Fibroblast of villous mesenchyme (primary cell): ENCODE data around the gene CLEC4M. TPM values are rescaled to one million over a fixed set of nuclear protein-coding genes. Genes with fewer than 3 reads are reported as not detected.

Experiments used
- DNase-seq: peaks from one replicate; pipeline ENCODE4 v3.0.0-alpha.2; 2010; ENCODE audit warnings: low read depth
- H3K4me3 ChIP-seq: 2 replicates; pipeline ENCODE4 v1.5.1; 2011; ENCODE audit warnings: low read depth, mild to moderate bottlenecking, low read length
- total RNA-seq: library from RNA; depleted of rRNA; stranded (reverse); fragments of >200 nt; gene quantifications from 2 replicates; pipeline ENCODE4 v1.2.3, GENCODE V29; 2012
- TF ChIP-seq, protein P1 (sequence below): IDR thresholded peaks from 2 replicates; pipeline ENCODE4 v1.5.1; 2012; ENCODE audit warnings: low read depth, mild to moderate bottlenecking, low read length; ENCODE audit not compliant: insufficient read depth

The CLEC4M gene
- total RNA-seq, 1 donor, result not detected

DNA sequence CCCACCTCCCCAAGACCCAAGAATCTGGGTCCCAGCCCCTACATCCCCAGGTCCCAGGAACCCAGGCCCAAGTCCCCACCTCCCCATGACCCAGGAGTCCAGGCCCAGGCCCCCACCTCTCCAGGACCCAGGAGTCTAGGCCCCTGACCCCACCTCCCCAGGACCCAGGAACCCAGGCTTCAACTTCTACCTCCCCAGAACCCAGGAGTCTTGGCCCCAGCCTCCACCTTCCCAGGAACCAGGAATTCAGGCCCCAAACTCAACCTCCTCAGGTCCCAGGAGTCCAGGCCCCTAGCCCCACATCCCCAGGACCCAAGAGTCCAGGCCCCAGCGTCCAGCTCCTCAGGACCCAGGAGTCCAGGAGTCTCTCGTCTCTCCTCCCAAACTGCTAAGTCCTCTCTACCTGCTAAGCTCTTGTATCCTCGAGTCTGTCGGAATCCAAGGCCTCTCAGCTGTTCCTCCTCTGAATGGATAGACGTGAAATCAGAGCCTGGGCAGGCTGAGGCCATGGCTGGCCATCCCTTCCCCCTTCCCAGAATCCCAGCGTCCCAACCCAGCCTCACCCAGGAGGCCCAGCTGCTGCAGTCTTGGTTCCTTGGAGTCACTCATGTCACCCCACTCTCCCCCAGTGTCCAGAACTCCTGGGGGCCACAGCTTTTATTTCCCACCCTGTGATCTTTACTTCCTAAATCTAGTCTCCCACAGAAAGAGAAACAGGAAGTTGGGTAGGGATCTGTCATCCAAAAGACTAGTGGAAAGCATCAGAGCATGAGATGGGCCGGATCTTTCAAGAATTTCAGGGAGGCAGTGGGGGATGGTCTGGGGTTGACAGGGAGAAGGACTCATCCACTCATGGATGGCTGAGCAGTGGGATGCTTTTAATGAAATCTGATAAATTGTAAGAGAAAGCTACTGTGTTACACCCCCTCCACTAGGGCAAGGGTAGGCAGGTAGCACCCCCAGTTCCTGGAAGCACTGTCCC lies 15.8 kb upstream of the CLEC4M start, which contains the start of gene CD209:
CD209 (minus strand) TSS at position 632 of the 982 bp plus-strand sequence; CDS start at position 609, 23 bp downstream.
- TF ChIP-seq, protein P1, sequence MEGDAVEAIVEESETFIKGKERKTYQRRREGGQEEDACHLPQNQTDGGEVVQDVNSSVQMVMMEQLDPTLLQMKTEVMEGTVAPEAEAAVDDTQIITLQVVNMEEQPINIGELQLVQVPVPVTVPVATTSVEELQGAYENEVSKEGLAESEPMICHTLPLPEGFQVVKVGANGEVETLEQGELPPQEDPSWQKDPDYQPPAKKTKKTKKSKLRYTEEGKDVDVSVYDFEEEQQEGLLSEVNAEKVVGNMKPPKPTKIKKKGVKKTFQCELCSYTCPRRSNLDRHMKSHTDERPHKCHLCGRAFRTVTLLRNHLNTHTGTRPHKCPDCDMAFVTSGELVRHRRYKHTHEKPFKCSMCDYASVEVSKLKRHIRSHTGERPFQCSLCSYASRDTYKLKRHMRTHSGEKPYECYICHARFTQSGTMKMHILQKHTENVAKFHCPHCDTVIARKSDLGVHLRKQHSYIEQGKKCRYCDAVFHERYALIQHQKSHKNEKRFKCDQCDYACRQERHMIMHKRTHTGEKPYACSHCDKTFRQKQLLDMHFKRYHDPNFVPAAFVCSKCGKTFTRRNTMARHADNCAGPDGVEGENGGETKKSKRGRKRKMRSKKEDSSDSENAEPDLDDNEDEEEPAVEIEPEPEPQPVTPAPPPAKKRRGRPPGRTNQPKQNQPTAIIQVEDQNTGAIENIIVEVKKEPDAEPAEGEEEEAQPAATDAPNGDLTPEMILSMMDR, result no peak
- no peak for DNase-seq
- H3K4me3 ChIP-seq, result no peak within 1 kb of the TSS

DNA sequence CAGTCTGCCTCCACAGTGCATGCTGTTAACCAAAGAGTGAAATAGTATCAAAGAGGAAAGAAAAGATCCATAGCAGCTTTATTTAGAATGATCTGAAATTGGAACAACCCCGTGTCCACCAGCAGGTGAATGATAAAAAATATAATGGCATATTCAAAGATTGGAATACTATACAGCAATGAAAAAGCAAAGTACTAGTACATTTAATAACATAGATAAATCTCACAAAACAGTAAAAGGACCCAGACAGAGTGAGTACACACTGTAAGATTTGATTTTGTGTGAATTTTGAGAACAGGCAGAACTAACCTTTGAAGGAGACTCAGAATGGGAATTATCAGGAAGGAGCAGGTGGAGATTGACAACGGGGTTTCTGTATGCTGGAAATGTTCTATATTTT lies 14.9 kb upstream of the CLEC4M start:
- H3K4me3 ChIP-seq, result no peak overlapping the region
- TF ChIP-seq, protein P1, result no peak
- no peak for DNase-seq

DNA sequence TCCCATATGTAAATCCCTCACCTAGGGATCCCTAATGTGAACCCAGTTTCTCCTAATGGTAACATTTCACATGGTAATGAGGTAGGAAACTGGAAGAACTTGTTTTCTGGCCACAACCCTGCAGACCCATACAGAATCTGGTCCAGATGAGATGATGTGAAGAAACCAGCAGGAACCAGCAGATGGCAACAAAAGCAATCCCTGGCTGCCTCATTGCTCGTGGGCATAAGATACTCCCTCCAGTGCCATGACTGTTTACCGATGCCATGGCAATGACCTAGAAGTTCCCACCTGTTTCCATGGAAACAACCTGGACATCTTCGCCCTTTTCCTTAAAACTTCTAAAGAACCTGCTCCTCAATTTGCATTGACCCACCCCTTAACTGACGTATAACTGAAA lies 14.3 kb upstream of the CLEC4M start:
- no peak overlapping the region for H3K4me3 ChIP-seq
- TF ChIP-seq, protein P1, result peak; percentile 11
- DNase-seq, result peak; percentile 6

DNA sequence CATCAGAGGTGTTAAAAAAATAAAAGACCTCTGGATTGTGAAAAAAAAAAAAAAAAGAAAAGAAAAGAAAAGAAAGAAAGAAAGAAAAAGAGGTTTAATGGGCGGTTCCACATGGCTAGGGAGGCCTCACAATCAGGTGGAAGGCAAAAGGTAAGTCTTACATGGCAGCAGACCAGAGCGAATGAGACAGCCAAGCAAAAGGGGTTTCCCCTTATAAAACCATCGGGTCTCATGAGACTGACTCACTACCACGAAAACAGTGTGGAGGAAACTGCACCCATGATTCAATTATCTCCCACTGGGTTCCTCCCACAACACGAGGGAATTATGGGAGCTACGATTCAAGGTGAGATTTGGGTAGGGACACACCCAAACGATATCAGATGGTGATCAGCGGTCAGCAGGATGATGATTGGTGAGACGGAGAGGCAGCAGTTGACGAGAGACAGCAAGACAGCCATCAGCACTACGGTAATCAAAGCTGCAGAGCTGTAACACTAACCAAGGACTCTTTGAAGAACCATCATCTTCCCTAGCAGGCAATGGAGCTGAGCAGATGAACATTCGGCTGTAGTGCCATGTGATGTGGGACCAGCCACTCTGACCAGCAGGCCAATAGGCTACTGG lies 11.8 kb upstream of the CLEC4M start:
- peak; percentile 1 for DNase-seq
- TF ChIP-seq, protein P1, result no peak
- H3K4me3 ChIP-seq, result no peak overlapping the region

DNA sequence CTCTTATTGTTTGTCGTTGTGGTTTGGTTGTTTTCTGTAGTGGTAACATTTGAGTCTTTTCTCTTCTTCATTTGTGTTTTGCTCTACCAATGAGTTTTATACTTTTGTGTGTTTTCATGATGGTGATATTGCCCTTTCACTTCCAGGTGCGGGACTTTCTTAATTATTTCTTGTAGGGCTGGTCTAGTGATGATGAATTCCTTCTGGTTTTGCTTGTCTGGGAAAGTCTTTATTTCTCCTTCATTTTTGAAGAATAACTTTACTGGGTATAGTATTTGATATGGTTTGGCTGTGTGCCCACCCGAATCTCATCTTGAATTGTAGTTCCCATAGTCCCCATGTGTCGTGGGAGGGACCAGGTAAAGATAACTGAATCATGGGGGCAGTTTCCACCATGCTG lies 6.8 kb upstream of the CLEC4M start:
- no peak for DNase-seq
- H3K4me3 ChIP-seq, result no peak overlapping the region
- TF ChIP-seq, protein P1, result no peak

DNA sequence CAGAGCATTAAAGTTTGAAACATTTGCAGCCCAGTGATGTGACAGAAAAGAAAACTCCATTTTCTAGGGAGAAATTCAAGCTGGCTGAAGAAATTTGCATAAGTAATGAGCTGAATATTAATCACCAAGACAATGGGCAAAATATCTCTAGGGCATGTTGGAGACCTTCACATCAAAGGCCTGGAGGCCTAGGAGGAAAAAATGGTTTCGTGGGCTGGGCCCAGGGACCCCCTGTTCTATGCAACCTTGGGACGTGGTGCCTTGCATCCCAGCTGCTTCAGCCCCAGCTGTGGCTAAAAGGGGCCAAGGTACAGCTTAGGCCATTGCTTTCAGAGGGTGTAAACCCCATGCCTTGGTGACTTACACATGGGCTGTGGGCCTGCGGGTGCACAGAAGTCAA lies 5.7 kb upstream of the CLEC4M start:
- no peak for DNase-seq
- no peak overlapping the region for H3K4me3 ChIP-seq
- TF ChIP-seq, protein P1, result no peak
